RPMI7951 (cell line): Measurements from ENCODE around the gene C17orf67. TPM values are rescaled to one million over a fixed set of nuclear protein-coding genes. Genes with fewer than 3 reads are reported as not detected.

Experiments used
- DNase-seq: peaks from one replicate; pipeline ENCODE4 v3.0.0-alpha.2; 2012; ENCODE audit warnings: low read depth
- total RNA-seq: library from RNA; depleted of rRNA; stranded (reverse); fragments of >200 nt; shearing (Covaris generic); gene quantifications from 2 replicates; pipeline ENCODE4 v1.2.3, GENCODE V29; 2014

C17orf67 gene
- total RNA-seq, 1 experiment from 2014 or later, result 0.12 TPM

DNA sequence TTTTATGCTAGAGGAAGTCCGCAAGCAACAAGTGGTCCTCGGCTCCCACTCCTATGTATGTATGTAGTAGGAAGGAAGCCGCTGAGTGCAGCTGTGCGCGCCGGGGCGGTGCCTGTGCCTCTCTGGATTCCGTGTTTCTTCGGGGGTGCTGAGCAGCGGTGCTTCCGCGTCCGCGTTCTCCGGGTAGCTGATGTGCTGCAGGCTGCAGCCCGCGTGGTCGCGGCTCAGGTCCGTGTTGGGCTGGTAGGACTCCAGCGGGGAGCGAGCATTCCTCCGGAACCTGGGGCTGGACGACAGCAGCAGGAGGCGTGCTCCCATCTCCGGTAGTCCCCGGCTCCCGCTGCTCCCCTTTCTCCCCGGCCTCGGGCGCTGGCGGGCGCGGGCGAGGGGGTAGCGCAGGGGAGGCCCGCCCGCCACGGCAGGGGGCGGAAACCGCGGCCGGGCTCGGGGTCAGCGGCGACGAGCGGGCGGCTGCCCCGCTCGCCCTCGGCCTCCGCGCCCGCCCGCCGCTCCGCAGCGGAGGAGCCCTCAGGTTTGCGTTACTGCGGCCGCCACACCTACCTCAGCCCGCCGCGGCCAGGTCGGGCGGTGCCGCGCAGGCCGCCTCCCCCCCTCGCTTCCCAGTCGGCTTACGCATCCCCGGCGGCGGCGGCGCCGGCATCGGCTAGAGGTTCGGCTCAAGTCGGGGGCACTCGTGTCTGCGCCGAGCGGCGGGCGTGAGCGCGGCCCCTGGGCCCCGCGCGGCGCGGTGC, 487 bp downstream of the C17orf67 start:
- DNase-seq, result peak; percentile 45

DNA sequence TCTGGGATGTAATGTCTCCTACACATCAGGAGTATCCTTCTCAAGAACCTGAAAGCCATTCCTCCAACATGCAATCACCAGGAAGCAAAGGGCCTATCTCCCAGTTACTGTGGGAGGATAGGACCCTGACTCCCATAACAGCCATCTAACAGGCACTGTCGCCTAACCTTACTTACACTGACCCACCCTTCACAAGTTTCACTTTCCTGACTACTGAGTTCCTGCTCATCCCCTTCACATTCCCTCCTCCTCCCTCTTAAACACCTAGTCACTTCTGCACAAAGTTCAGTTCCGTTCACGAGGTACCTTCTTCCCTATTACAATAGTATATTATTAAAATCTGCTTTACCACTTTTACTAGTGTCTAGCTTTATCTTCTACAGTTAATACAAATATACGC, 1.3 kb downstream of the C17orf67 start:
- no peak for DNase-seq

DNA sequence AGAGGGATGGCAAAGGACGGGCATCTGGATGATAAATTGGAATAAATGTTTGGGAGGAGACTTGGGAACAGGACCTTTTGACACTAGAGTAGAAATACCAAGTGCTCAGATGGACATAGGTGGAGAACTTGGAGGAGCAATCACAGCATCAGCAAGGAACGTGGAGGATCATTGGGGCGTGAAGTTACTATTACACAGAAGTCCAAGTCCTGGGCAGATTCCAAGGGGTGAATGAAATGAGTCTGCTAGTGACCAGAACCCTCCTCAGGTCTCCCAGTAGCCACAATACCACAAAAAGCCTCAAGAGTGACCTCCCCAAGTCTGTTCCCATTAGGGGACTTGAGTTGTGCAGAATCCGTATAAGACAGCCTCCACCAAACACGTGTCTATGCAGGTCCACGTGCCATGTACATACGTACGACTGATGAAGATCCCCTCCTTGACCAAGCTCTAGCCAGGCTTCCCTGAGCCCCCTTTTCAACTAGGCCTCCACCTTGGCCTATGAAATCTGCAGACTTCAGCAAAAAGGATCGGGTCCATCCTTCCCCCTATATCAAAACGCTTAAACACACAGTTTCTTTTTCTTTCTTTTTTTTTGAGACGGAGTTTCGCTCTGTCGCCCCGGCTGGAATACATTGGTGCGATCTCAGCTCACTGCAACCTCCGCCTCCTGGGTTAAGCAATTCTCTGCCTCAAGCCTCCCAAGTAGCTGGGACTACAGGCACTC, 2.2 kb downstream of the C17orf67 start:
- DNase-seq, result no peak

DNA sequence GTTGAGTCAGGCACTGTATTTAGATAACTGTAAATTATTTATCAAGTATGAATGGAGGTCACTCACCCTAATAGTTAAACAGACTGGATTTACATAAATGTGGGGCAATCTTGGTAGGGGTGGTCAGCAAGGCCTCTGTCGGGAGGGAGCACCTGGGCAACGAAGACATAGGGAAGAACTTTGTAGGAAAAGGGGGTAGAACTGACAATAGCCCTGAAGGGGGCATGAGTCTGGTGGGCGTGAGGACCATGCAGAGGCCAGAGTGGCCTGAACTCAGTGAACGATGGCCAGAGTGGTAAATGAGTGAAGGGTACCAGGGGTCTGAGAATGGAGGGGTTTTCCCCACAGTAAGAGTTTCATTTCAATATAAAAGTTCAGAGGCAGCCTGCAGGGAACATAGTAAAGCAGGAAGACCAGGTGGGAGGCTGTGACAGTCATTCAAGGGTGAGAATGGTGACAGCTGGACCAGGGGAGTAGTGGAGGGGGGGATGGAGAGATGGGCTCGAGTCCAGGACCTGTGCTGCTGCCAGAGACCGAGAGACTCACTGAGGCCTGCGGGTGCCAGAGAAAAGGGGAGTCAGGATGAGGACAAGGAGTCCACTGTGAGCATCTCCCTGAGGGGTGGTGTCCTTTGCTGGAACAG, 2.9 kb downstream of the C17orf67 start:
- no peak for DNase-seq

DNA sequence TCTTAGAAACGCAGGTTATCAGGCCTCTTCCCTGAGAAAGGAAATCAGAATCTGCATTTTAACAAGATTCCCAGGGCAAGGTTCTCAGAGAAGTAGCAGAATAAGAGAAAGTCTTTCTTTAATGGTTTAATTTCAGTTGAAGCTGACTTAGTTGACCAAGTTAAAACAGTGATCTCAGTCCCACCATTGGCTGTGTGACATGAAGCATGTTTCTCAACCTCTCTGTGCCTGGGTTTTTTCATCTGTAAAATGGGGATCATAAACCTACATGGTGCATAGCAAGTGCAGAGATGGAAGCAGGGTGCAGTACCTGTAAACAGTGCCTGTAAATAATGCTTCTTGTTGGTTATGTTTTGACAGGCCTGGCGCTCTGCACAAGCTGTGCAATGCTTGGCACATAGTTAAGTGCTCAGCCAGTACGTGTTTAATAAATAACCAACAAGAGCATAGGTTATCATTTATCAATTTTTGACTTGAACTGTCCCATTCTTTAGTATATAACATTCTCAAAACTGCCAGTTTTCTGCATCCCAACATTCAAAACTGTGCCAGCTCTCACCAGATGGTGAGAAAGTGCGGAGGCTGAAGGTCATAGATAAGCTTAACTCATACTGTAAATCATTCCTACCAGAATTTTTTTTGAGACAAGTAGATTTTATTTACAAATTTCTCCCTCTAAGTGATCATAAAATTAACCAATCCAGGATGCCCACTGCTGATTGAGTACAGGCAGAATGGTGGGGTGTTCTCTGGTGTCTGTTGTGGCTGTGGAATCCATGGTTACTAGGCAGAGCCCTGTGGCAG, 6.9 kb downstream of the C17orf67 start:
- no peak for DNase-seq

DNA sequence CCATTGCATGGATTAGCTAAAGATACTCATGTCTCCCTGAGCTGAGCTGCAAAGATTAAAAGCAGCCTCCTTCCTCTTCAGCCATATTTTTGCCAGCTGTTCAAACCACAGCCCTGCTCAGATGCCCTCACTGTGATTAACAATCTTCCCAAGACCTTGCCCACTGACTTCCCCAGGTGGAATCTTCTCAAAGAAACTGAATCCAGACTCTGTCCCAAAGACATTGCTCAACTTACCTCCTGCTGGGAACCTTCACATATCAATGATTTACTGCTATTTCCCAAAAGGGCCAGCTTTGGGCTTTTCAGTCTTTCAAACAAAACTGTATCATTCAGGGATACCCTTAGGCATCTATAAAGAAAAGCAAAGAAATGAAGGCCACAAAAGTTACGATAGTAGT, 9.2 kb downstream of the C17orf67 start:
- DNase-seq, result no peak

DNA sequence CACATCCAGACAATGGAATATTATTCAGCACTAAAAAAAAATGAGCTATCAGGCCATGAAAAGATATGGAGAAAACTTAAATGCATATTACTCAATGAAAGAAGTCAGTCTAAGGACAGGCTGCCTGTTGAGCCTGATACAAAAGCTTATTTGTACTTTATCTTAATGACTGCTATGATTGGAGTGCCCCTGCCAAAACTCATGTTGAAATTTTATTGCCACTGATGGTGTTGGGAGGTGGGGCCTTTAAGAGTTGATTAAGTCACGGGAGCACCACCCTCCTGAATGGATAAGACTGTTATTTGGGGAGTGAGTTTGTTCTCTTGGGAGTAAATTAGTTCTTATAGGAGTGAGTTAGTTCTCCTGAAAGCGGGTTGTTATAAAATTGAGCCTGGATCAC, 9.9 kb downstream of the C17orf67 start:
- no peak for DNase-seq

DNA sequence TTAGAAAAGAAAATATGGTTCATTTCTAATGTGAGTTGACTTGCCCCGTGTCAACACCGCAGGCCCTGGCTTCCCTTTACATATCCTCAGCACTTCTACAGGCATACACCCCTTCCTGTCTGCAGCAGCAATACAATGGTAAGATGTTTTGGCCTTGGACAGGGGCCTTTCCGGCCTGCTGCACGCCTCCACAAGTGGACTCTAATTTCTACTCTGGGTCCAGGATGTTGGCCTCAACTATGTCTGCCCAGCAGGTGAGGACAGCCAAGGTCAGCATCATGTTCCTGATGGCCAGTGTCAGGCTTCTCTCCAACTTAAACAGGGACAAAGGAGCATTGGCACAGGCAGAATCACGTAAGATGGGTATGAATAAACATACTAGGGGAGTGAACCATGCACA, 11.0 kb downstream of the C17orf67 start:
- DNase-seq, result no peak

DNA sequence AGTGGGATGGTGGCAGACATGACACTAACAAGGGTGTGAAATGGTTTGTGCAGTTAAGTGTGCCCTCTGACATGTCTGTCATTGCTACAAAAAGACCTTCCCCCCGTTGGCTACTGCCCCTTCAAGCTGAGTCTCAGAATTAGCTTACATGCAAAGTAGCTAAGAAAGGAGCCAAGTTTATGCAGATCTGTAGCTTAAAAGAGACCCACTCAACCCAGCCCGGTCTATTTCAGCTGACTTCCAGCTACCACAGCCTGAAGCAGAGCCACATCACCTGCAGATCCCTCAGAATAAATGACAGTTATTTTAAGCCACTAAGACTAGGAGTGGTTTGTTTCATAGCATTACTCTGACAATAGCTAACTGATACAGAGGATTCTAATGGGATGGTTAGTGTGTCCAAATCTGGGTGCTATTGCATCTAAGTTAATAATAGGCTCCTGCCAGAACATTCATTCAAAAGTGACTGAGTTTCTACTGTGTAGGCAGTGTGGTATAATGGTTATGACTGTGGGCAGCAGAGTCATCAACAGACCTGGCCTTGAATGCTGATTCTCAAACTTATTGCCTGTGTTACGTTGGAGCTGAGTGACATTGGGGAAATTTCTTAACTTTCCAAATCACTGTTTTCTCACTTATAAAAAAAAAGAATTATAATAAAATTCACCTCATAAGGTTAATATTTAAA, 11.7 kb downstream of the C17orf67 start:
- DNase-seq, result no peak

DNA sequence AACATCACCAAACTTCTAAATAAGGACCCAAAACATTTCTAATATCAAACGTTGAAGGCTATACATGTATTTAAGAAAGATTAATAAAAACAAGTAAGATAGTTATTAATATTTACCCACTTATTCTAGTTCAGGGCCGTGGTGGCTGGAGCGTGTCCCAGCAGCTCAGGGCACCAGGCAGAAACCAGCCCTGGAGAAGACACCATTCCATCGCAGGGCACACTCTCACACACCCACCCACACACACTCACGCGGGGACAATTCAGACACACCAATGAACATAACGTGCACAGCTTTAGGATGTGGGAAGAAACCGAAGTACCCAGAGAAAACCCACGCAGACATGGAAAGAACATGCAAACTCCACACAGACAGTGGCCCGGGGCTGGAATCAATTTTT, 13.5 kb downstream of the C17orf67 start:
- DNase-seq, result no peak

DNA sequence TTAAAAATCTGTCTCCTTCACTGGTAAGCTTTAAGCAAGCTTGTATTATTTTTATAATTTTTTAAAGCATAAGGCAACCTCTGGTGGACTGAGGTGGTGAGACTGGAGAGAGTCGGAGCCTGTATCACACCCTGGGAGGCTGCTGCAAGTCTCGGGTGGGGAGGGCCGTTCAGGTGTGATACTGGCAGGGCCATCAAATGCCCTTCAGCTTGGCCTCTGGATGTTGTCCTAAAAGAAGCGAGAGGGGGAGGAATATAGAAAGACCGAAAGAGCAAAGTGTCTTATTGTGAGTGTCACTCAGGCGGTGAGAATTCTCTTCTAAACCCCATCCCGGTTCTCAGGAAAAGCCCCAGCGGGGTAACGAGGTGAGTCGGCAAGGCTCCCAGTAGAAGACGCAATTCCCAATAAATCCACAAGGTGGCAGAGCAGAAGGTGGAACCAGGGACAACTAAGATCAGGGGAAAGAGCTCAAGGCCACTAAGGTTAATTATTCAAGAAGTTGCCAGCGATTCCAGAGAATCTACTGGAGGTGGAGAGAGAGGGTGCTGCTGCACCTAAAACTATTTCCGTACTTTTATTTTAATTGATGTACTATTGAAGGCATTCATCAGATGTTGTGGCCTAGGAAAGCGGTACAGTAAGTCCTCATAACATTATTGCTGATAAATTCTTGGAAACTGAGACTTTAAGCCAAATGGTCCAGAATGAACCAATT, 14.1 kb downstream of the C17orf67 start:
- peak; percentile 66 for DNase-seq

DNA sequence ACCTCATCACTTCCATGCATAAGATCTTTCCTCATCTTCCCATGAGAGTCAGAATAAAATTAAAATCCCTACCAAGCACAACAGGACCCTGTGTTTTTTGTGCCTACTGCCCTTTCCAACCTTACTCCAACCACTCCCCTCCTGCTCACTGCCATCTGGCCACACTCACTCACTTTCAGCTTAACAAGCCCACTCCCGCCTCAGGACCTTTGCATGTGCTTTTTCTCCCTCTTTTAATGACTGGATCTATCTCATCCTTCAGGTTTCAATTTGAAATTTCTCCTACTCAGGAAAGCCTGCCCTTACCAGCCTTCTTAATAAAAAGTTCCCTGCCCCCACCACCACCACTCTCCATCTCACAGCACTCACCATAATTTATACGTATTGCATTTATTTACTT, 14.7 kb downstream of the C17orf67 start:
- DNase-seq, result no peak

DNA sequence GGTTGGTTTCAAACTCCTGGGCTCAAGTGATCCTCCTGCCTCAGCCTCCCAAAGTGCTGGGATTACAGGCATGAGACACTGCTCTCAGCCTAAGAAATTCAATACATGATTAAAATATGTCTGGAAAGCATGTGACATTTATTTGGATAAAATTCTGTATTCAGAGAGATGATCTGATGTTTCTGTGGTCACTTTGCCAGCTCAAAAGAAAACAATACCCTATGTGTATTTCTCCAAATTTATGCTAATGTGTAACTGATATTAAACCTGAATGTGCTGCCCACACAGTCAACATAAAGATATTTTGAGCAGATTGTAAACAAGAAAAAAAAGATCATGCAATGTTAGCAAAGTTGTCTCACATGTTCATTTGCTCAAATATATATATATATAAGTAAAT, 16.7 kb downstream of the C17orf67 start:
- DNase-seq, result no peak

DNA sequence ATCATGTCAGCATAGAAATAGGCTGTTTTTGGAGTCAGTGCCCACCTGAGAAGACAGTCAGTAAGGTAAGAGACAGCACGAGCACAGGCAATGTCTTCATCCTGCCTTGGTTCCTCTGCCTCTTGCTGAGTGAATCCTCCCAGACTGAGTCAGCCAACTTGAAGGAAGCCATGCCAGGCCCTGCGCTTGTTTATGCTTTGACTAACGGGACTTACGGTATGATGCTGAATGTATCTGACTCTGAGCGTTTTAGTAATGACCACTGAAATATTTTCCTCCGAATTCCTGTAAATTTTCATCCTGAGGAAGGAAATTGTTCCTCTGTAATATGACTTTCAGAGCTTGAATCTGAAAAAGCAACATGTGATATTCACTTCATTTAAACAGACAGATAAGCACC, 18.0 kb downstream of the C17orf67 start:
- no peak for DNase-seq

DNA sequence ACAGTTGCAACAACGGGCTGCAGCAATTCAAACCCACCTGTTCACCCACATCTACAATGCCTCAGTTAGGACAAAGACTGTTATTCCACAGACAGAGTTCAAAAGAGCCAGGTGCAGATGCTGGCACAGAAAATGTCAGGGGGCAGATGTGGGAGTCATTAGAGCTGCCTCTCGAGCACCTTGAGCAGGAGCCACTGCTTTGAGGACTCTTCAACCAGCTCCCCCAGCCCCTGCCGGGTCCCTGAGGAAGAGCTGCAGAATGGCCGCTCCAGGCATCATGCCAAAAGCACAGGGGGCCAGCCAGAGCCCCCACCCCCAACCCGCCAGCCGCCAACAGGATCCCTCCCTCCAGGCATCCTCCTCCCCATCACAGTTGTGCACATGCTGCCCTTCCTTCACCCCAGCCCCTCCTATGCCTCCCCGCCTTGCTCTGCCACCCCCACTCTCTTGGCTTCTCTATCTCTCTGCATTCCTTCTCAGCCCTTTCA, 20.8 kb downstream of the C17orf67 start:
- DNase-seq, result no peak

DNA sequence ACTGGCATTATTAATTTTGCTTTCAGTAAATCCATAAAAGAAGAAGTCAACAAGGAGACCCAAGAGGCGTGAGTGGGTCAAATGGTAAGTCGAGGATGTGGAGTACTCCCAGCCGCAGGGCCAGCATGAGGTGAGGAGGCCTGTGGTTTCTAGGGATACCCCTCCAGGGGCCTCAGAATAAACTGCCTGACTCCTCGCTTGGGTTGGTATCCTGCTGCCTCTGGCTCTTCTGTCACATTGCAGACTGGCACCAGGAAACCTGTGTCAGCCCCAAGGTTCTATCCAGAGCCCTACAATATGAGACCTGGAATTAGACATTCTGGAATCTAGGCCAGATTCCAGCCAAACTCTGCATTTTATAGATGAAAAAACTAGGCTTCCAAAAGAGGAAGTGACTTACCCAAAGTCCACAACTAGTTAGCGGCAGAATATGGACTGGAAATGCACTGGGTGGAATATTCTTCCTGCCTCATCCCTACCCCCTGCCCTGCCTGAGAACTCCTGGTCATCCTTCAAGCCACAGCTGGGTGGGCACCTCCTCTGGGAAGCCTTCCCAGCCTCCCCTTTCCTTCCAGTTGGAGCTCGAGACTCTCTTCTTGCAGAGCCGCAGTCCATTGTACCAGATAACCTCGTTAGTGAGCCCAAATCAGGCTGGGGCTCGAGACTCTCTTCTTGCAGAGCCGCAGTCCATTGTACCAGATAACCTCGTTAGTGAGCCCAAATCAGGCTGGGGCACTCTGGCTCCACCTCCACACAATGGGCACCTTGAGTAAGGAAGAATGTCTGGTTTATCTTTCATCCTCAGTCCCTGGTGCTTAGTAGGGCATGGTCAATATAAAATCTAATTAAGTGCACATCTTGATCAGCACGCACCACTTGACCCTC, 22.6 kb downstream of the C17orf67 start:
- DNase-seq, result no peak

DNA sequence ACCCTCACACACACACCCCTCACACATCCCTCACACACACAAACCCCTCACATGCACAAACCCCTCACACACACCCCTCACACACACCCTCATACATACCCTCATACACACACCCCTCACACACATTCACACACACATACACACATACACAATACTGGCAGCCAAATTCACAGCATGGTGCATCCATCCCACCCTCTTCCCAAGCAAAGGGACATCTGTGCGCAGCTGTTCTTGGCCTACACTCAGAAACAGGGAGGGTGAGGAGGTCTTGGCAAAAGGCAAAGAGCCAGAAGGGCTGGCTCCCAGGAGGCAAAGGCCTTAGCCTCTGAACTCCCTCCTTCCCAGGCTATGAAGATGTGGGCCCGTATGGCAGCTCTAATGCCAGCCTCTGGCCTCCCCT, 23.4 kb downstream of the C17orf67 start:
- DNase-seq, result no peak

DNA sequence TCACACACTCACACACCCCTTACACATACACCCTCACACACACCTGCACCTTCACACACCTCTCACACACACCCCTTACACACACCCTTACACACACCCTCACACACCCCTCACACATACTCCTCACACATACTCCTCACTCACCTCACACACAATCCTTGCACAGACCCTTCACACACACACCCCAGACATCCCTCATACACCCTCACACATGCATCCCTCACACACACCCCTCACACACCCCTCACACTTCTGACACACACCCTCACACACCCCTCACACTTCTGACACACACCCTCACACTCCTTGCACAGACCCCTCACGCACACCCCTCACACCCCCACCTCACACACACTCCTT, 23.9 kb downstream of the C17orf67 start:
- no peak for DNase-seq

DNA sequence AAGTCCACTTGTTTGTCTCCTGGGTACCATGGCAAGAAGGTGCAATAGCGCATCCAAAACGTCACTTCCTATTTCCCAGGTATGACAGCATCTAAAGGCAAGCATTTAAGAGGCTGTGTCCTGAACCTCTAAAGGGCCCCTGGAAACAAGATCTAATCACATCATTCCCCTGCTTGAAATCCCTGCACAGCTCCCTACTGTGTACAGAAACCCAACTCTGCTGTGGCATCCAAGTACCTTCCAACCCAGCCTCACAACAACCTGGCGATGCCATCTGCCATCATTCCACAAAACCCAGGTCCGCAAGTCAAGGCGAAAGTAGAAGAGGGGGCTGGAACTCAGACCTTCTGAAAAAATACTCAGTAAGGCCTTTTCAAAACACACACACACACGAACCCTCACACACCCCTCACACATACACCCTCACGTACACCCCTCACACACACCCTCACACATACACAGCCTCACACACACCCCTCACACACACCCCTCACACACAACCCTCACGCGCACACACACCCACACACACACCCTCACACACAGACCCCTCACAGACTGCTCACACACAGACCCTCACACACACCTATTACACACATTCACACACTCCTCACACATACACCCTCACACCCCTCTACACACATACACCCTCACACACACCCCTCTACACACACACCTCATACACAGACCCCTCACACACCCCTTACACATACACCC, 24.5 kb downstream of the C17orf67 start:
- DNase-seq, result no peak
